EL (cell line): ENCODE data around the gene MOG.

ENCODE experiments used
- DNase-seq: peaks from one replicate; pipeline ENCODE4 v3.0.0-alpha.2; 2016

MOG gene

DNA sequence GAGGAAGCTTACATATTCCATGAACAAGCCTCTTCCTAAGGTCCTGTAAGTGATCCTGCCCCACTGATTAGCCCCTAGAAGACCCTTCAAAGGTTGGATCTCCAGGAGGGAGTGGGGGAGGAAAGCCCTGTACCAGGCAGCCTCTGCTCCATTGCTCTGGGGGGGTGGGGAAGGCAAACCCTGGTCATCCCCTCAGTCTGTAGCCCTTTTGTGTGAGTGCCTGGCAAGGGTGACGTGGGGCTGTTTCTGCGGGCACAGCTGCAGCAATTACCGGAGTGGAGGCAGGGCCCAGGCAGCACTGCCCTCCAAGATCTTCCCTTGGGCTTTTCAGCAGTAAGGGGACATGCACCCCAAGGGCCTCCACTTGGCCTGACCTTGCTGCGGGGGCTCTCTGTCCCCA lies at the start of gene MOG:
TSS of gene MOG (plus strand) at position 295 of the 400 bp plus-strand sequence. CDS start 118 bp downstream, outside the sequence.
- no peak for DNase-seq

- DNase-seq: no peak
These were observed 48.8 kb upstream of the MOG start for GRCh38 chr6:29608131-29608530.

GRCh38 chr6:29610540-29610939 lies 46.4 kb upstream of the MOG start:
- DNase-seq: no peak

GRCh38 chr6:29611426-29611825 lies 45.5 kb upstream of the MOG start:
- DNase-seq: no peak

DNA sequence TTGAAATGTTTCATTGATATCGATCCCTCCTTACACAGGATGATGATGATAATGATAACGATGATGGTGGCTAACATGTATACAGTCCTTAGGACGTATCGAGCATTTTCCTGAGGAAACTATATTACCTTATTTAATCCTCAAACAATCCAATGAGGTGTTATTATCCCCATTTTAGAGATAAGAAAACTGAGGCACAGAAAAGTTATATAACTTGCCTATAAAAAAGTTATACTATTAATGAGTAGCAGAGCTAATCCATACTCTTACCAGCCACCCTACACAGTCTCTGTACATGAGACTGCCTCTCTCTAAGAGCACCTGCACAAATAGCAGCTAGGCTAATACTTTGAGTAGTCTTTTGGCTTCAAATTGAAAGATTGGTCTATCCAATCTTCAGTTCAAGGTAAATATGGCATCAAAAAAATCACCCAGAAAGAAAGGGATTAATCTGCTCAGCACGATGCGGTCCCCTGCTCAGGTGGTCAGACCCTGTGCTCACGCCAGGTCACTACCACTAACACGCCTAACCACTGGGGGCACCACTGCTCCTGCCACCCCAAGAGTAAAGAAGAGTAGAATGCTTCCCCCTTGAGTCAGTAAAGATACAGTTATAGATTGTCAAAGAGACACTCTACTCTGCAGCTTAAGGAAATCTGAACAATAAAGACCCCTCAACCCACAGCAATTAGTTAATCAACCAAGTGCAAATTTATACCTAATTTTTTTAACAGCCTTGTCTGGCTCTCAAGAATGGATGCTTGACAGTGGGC lies 38.9 kb upstream of the MOG start:
- no peak for DNase-seq

GRCh38 chr6:29619578-29620160 lies 37.2 kb upstream of the MOG start:
- DNase-seq: no peak

DNA sequence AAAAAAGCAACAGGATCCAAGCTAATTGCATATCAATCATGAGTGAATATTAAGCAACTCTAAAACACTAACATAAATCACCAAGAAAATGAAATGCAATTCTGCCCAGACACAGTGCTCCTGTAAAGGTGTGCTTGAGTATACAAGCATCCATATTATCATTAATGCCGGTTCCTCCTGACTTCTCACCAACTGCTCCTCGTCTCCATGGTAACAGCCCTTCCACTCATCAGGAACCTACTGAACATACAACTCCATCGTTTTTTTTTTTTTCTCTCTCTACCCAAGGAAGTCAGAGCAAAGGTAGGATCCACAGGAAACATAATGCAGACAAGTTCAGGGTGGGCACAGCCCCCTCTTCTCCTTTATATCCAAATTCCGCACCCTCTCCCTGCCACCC lies 36.3 kb upstream of the MOG start:
- DNase-seq: no peak

DNA sequence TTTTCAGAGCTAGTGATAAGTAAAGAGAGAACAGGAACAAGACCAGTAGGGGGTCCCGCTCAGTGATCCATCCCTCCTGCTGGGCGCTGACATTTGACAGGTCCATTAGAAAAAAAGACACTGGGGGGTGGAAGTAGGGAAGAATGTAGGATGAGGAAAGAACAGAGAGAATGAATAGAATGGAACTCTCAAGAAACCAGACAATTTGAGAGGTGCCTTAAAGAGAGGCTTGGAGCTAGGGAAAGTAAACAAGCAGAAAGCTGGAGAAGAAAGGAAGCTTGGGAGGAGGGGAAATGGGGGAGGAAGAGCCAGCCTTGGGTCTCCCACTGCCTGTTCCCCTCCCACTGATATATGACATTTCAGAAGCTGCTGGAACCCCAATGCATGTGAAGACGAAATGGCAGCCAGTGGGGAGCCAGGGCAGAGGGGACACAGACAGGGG lies 32.4 kb upstream of the MOG start:
- no peak for DNase-seq

GRCh38 chr6:29625337-29625930 lies 31.5 kb upstream of the MOG start:
- no peak for DNase-seq

DNA sequence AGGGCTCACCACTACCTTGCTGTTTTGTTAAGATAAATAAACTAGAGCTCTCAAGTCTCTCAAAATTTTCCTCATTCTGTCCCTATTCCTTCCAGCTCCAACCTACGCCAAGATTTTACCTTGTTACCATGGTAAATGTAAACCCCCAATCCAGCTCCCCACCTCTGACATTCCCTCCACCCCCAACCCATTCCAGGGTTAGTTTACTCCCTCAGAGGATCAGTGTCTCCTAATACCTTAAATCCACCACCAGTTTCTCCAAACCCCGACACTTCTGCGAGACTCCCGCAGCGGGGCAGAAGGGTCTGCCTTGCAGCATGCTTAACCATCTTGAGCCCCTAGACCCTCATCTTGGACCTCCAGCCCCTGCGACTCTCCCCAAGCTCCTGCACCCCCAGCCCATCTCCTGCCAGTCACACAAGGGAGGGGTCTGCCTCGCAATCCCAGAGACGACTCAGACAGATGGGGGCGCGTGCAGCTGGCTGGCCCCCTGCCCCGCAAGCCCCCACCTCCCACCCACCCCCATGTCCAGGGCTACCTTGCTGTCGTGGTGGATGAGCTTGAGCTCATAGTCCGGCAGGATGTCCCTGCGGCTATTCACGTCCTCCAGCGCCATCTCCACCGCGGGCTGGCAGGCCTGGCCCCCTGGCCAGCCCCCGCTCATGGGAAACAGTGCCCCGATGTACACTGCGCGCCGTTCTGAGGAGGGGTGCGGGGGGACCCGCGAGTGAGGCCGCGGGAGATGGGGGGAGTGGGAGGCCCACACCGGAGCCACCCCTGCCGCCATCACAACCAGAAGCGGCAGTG lies 29.7 kb upstream of the MOG start:
- DNase-seq: peak; percentile 25

GRCh38 chr6:29627755-29628418 lies 29.0 kb upstream of the MOG start:
- peak; percentile 93 for DNase-seq

- peak; percentile 83 for DNase-seq
These were observed 28.2 kb upstream of the MOG start for GRCh38 chr6:29628419-29629281.

DNA sequence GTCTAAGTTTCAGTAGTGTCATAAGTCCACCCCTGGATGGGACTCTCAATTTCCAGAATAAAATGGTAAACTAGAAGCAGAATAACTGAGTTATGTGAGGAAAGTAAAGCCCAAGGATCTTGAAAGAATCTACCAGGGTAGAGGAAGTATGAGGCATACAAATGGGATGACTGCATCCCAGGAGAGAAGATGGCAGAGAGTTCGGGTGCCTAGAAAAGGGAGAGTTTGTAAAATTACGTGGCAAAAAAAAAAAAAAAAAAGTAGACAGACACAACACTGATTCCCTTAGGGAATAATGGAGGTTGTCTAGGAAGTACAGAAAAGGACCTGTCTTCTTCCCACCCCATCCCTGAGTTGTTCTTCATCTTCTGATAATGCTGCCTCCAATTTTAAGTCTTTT lies 27.3 kb upstream of the MOG start:
- DNase-seq: peak; percentile 26

DNA sequence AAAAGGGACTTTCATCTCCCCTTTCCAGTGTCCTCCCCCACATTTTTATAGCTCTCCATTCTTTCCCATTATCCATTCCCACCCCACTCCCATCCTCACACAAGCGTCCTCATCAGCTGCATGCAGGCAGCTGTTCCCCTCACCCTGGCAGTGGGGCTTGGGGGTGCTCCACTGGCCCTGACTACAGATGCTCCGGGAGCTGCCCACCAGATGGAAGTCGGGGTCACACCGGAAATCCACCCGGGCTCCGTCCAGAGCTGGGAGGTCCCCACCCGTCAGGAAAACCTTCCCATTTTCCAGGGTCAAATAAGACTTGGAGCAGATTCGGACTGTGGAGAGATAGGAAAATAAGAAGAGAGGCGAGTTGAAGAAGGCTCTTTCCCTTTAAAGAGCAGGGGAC lies 26.6 kb upstream of the MOG start:
- DNase-seq: no peak

GRCh38 chr6:29631209-29631810 lies 25.6 kb upstream of the MOG start:
- DNase-seq: no peak

DNA sequence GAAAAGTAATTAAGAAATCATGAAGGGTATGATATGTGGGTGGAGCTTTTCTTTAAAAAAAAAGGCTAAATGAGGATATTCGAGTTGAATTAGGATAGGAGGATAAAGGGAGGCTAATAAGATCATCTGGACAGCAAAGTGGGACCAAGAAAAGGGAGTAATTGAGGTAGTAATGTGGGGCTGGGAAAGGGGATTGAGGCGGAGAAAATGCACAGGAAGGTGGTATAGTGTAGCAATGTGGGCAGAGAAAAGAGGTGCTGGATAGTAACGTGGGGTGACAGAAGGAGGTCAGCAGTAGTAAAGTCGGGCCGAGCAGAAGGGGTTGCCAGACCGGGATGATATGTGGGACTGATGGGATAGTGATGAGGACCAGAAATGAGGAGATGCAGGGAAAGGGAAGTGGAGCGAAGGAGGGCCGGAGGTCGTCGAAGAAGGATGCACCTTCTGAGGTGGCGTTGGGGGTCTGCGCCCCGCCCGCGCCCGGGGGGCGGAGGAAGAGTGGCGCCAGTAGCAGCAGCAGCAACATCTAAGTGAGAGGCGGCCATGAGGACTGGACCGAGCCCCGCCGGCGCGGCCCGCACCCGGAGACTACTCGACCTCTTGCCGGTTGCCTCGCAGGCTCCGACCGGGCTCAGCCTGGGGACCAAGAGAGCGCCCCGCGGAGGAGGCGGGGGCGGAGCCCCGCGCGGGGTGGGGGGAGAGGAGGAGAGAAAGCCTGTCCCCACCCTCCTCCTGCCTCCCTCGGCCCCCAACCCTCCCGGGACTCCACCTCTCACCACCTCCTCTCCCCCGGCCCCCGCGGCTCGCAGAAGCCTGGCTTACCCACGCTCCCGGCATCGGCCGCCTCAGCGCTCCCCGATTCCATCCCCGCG lies 24.8 kb upstream of the MOG start:
- peak; percentile 73 for DNase-seq

- DNase-seq: peak; percentile 90
These were observed 23.9 kb upstream of the MOG start, which contains the start of gene GABBR1 for GRCh38 chr6:29632789-29633533. GABBR1 (minus strand) TSS chr6:29633183; CDS start chr6:29632385, 798 bp downstream.

DNA sequence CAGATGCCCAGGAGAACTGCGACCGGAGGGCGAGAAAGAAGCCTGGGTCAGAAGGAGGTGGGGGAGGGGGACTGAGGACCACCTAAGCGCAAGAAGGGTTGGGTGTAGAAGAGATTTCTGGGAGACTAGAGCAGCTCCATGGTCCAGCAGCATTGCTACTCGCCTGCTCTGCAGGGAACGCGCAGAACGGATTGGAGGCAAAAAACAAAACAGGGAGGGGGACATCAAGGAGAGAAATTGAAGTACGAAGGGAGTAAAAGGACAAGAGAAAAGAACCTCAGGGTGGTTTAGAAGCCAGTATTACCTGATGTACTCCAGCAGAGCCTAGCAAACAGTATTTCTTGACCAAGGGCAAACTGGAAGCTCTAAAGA lies 23.4 kb upstream of the MOG start:
- no peak for DNase-seq

DNA sequence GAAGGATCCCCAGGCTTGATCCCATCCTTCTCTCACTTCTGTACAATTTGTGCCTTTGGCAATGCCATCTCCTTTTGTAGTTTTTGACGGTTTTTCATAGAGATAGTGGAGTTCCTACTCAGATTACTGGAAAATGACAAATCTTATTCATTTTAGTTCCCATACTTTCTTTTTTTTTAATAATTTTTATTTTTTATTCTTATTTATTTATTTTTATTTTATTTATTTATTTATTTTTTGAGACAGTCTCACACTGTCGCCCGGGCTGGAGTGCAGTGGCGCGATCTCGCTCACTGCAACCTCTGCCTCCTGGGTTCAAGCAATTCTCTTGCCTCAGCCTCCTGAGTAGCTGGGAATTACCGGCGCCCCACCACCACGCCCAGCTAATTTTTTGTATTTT lies 19.6 kb upstream of the MOG start:
- no peak for DNase-seq
